Neural progenitor cell (in vitro differentiated cells): ENCODE results near the gene PRRG1.

ENCODE experiments used
- EZH2 ChIP-seq: fragments of 200-600 bp; sonication (generic); IDR thresholded peaks from 2 replicates; pipeline ENCODE4 v1.6.1; 2017; ENCODE audit warnings: antibody characterized with exemption, mild to moderate bottlenecking, moderate library complexity
- TF ChIP-seq, protein P1 (sequence below): fragments of 200-600 bp; sonication (generic); IDR thresholded peaks from 2 replicates; pipeline ENCODE4 v1.5.1; 2017; ENCODE audit warnings: antibody characterized with exemption, mild to moderate bottlenecking

GRCh38 chrX:37364666-37365065 is 15.5 kb downstream of the PRRG1 start:
- TF ChIP-seq, protein P1, sequence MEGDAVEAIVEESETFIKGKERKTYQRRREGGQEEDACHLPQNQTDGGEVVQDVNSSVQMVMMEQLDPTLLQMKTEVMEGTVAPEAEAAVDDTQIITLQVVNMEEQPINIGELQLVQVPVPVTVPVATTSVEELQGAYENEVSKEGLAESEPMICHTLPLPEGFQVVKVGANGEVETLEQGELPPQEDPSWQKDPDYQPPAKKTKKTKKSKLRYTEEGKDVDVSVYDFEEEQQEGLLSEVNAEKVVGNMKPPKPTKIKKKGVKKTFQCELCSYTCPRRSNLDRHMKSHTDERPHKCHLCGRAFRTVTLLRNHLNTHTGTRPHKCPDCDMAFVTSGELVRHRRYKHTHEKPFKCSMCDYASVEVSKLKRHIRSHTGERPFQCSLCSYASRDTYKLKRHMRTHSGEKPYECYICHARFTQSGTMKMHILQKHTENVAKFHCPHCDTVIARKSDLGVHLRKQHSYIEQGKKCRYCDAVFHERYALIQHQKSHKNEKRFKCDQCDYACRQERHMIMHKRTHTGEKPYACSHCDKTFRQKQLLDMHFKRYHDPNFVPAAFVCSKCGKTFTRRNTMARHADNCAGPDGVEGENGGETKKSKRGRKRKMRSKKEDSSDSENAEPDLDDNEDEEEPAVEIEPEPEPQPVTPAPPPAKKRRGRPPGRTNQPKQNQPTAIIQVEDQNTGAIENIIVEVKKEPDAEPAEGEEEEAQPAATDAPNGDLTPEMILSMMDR = no peak
- TF ChIP-seq EZH2 = no peak
